GM20431 (cell line): ENCODE data around the gene ABHD12.

ENCODE experiments used
- in situ Hi-C: fragments of 300-500 bp; cut with MseI, MboI; formaldehyde crosslinking; loops from one replicate; pipeline ENCODE4 v1.15.0; 2020; ENCODE audit warnings: low sequenced_read_pairs; ENCODE audit not compliant: unreplicated experiment

The ABHD12 gene

GRCh38 chr20:25327521-25328235 is 63.0 kb downstream of the ABHD12 start:
- in situ Hi-C loops: no loop called here

GRCh38 chr20:25325997-25326396 is 64.6 kb downstream of the ABHD12 start:
- in situ Hi-C loops: no loop called here

DNA sequence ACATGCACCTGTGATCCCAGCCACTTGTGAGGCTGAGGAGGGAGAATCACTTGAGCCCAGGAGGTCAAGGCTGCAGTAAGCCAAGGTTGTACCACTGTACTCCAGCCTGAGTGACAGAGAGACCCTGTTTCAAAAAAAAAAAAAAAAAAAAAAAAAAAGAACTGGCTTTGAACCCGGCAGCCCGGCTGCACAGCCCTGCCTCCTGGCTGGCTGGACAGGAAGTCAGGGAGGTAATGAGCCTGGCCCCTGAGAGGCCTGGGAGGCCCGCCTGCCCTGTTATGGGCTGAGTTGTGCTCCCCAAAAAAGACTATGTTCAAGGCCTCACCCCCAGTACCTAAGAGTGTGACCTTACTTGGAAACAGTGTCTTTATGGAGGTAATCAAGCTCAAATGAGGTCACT is 65.6 kb downstream of the ABHD12 start:
- in situ Hi-C loops: no loop called here

- in situ Hi-C loops: loop anchor here (25.0 kb wide), 1 partner anchor 538 kb away; no protein-coding TSS in a partner anchor
Measured at GRCh38 chr20:25324412-25324811, 66.2 kb downstream of the ABHD12 start.

DNA sequence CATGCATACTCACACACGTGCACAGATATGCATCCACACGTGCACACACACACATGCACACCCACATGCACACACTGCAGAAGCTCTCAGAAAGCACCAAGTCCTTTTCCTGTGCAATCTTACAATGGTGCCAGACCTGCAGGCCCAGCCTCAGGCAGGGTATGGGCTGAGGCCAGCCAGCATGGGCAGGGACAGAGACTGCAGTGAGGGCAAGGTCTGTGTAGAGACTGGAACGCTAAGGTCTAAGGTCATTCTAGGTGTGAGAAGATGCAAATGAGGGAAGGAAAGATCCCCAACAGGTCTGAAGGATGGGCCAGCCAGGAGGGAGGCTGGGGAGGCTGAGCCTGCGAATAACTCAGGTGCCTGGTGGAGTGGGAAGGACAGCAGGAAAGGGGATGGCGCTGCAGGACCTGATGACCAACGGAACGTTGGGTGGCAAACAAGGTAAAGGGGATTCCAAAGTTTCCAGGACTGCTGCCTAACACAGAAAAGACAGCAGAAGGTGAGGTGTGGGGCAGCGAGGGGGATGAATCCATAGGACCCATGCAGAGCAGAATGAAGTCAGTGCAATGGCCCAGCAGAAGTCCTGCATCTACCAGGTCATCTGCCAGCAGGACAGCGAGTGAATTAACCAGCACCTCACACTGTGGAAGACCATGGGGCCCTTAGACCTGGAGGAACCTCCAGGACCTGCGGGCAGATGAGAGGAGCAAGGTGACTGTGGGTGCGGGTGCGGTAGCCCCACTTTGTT is 67.0 kb downstream of the ABHD12 start:
- in situ Hi-C loops: loop anchor here (25.0 kb wide), 1 partner anchor 539 kb away; no protein-coding TSS in a partner anchor

DNA sequence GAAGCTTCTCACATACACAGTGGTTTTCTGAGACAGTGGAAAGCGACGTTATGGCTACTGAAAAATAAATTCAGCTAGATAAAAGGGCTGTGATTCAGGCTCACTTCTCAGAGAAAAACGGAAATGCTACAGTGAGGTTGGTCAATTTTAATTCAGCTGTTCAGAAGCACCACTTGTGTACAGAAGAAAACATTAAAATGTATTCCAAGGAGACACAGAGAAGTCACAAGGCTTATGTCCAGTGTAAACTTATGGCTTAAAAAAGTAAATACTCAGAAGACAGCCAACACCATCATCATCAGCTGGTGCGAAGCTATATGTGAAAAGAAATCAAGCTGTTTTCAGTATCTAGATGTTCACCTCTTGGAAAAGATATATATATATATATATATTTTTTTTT is 68.6 kb downstream of the ABHD12 start:
- in situ Hi-C loops: loop anchor here (25.0 kb wide), 1 partner anchor 540 kb away; no protein-coding TSS in a partner anchor

- in situ Hi-C loops: loop anchor here (25.0 kb wide), 1 partner anchor 541 kb away; no protein-coding TSS in a partner anchor
Measured at GRCh38 chr20:25321262-25321831, 69.3 kb downstream of the ABHD12 start.

DNA sequence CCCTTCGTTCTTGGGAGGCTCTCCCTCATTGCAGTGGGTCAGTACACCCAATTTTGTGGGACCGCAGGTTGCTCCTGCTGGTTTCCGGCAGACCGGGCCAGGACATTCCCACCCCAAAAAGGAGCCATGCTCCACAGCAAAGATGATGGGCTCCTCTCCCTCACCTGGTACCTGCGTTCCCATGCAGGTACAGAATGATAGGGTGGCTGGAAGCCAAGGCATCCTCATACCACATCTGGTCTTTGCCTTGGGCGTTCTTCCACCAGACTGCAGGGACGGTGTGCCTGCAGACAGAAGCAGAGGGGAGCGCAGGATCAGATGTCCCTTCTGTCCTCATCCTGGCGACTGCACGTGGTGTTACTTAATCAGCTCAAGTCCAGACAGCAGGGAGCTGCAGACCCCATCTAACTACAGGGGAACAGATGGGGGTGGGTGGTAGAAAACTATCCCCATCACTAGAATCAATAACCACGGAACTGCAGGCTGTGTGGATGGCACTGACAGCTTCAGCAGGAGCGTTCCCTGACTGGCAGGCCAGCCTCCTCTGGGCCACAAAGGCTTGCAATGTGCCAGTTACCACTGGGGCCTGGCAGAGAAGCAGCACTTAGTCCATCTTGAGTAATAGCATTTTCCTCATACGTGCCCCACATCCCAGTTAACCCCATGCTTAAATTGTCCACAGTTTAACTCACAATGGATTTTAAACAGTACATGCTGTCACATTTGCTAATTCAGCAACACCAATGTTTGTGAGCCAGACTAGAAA is 70.4 kb downstream of the ABHD12 start:
- in situ Hi-C loops: loop anchor here (25.0 kb wide), 1 partner anchor 542 kb away; no protein-coding TSS in a partner anchor

GRCh38 chr20:25319241-25320034 is 71.2 kb downstream of the ABHD12 start:
- in situ Hi-C loops: loop anchor here (25.0 kb wide), 1 partner anchor 543 kb away; no protein-coding TSS in a partner anchor

DNA sequence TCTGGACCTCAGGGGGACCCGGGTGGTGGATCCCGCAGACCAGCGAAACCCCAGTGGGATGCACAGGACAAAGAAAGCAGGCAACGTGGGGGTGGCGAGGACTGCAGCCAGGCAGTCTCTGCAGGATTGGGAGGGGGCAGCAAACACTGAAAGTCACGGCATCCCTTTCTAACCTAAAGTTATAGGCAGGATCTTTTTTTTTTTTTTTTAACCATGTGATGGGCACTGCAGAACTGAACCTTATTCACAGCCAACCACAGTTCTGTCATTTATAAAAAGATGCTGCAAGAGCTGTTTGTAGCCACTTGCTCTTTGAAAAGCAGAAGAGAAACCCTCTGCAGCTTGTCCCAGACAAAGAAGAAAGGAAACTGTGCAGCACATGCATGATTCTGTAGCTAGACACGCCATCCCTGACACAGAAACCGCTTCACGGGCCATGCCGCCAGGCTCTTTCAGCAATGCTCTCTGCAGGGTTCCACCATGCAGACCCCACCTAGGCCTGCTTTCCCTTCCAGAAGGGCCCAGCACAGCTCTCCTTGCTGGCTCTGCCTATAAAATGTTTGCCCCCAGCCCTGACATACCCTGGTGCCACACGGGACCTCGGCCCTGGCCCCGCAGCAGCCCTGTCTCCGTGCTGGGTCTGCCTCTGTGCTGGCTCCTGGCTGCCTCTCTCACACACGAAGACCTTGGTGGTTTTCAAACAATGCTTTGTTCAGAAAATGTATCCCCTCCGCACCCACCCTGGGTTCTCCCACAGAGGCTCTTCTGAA is 72.0 kb downstream of the ABHD12 start:
- in situ Hi-C loops: loop anchor here (25.0 kb wide), 1 partner anchor 544 kb away; no protein-coding TSS in a partner anchor

DNA sequence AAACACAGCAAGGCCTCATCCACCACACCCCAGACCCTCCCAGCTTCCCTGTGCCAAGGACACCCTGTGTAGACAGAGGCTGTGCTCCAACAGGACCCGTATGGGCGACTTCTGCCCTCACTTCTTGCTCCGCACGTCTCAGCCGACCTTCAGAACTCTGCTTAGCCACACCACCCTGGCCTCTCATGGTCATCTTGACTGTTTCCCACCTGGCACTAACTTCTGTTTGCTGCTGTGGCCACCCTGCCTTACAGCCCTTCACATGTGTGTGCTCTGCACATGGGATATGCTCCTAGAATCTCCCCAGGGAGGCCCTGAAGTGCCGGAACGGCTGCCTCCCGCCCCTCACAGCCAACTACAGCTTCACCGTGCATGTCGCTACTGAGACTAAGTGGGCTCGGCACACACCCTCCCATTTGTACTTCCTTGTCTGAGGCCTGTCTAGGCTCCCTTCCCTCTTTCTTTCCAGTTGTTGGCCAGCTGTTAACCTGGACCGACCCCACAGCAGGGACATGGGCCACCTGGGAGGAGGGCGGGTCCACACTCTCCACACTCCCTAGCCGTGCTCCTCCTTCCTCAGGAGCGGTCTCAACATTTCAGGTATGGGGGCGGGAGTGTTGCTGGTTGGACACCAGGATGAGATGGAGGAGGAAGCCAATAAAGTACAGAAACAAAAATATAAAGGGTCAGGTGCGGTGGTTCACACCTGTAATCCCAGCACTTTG is 73.1 kb downstream of the ABHD12 start:
- in situ Hi-C loops: loop anchor here (25.0 kb wide), 1 partner anchor 545 kb away; no protein-coding TSS in a partner anchor

DNA sequence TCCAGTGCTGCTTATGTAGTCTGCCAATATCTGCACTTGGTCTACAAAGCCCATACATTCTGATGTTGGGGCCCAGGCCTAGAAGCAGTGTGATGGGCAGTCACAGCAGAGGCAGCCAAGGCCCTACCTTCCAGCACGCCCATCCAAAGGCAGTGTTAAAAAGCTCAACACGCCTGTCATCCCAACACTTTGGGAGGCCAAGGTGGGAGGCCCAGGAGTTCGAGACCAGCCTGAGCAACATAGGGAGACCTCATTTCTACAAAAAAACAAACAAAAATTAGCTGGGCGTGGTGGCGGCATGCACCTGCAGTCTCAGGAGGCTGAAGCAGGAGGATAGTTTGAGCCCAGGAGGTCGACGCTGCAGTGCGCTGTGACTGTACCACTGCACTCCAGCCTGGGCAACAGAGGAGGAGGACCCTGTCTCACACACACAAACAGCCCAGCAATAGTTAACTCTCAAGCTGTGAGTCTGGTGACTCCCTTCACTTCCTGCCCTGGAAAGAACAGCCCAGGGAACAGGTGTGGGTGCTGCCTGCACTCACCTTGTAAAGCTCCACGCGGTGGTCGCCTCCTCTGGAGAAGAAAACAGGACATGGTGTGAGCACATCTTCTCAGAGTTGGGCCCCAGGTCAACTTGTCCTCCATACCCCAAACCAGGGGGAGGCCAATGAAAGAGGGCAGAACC is 74.0 kb downstream of the ABHD12 start:
- in situ Hi-C loops: loop anchor here (25.0 kb wide), 1 partner anchor 546 kb away; no protein-coding TSS in a partner anchor

GRCh38 chr20:25315418-25316210 is 75.0 kb downstream of the ABHD12 start:
- in situ Hi-C loops: loop anchor here (25.0 kb wide), 1 partner anchor 547 kb away; no protein-coding TSS in a partner anchor

- in situ Hi-C loops: loop anchor here (25.0 kb wide), 1 partner anchor 548 kb away; no protein-coding TSS in a partner anchor
Measured at GRCh38 chr20:25314497-25315417, 75.9 kb downstream of the ABHD12 start.

GRCh38 chr20:25313593-25313992 is 77.0 kb downstream of the ABHD12 start:
- in situ Hi-C loops: loop anchor here (25.0 kb wide), 1 partner anchor 549 kb away; no protein-coding TSS in a partner anchor
